ENCODE measurements around the gene CHAD. TPM values are rescaled to one million over a fixed set of nuclear protein-coding genes. Genes with fewer than 3 reads are reported as not detected.

The CHAD gene
- total RNA-seq, 1 experiment from 2014 or later = not detected

GRCh38 chr17:50495217-50495823 is 26.6 kb upstream of the CHAD start:
- TF ChIP-seq CTCF (IDR thresholded peaks at IDR 0.05; ENCODE audit: unreplicated experiment) = no peak
- BruUV-seq (replicated peaks) = no TSS peak
- no peaks in the 10 kb centered on the region for H3K9me3 Mint-ChIP-seq (ENCODE audit: unreplicated experiment)
- no peaks in the 10 kb centered on the region for H3K36me3 Mint-ChIP-seq (ENCODE audit: insufficient read depth, unreplicated experiment)
- ChIA-PET CTCF (interaction anchor here (0.5 to 0.6 kb wide), 2 partner anchors 203 to 258 kb away, joined by 3 read pairs; no protein-coding TSS in a partner anchor), POLR2A (interaction anchor here (0.6 to 1.1 kb wide), 2 partner anchors 8 to 9 kb away, joined by 3 to 4 read pairs; no protein-coding TSS in a partner anchor)
- no peak overlapping the region for H3K27ac Mint-ChIP-seq (ENCODE audit: low read depth, unreplicated experiment)
- H3K27me3 Mint-ChIP-seq (ENCODE audit: insufficient read depth, unreplicated experiment) = no peaks in the 10 kb centered on the region
- intact Hi-C loops (cut with micrococcal nuclease) = no loop called here
- H3K4me1 Mint-ChIP-seq (ENCODE audit: insufficient read depth, unreplicated experiment) = peaks cover 4% of the 10 kb centered on the region
- DNase-seq (ENCODE audit: unreplicated experiment) = no peak
- H3K4me3 Mint-ChIP-seq (ENCODE audit: unreplicated experiment) = no peak overlapping the region

- Mint-ChIP-seq H3K36me3 (ENCODE audit: insufficient read depth, unreplicated experiment) (no peaks in the 10 kb centered on the region), H3K27ac (ENCODE audit: low read depth, unreplicated experiment) (no peak overlapping the region), H3K4me3 (ENCODE audit: unreplicated experiment) (no peak overlapping the region), H3K9me3 (ENCODE audit: unreplicated experiment) (no peaks in the 10 kb centered on the region), H3K4me1 (ENCODE audit: insufficient read depth, unreplicated experiment) (peaks cover 4% of the 10 kb centered on the region), H3K27me3 (ENCODE audit: insufficient read depth, unreplicated experiment) (no peaks in the 10 kb centered on the region)
- intact Hi-C loops (cut with micrococcal nuclease) = no loop called here
- no peak for DNase-seq (ENCODE audit: unreplicated experiment)
- POLR2A ChIA-PET = interaction anchor here (0.9 to 2.0 kb wide), 2 partner anchors 10 to 22 kb away, joined by 3 to 8 read pairs; no protein-coding TSS in a partner anchor
- no TSS peak for BruUV-seq (replicated peaks)
- CTCF ChIA-PET = interaction anchor here (0.7 to 2.7 kb wide), 4 partner anchors 11 to 23 kb away, joined by 3 to 14 read pairs (median 6); no protein-coding TSS in a partner anchor
- no peak for TF ChIP-seq CTCF (IDR thresholded peaks at IDR 0.05; ENCODE audit: unreplicated experiment)
Observed at GRCh38 chr17:50493744-50494143, 25.1 kb upstream of the CHAD start.

- ChIA-PET POLR2A (interaction anchor here (2.0 kb wide), 1 partner anchor 11 kb away, joined by 8 read pairs; no protein-coding TSS in a partner anchor), CTCF (interaction anchor here (0.6 to 2.7 kb wide), 5 partner anchors 9 to 35 kb away, joined by 3 to 14 read pairs (median 8); no protein-coding TSS in a partner anchor)
Observed at GRCh38 chr17:50492214-50492613, 23.5 kb upstream of the CHAD start.

More at GRCh38 chr17:50492214-50492613, 23.5 kb upstream of the CHAD start:
- Mint-ChIP-seq H3K27ac (ENCODE audit: low read depth, unreplicated experiment) (no peak overlapping the region), H3K4me3 (ENCODE audit: unreplicated experiment) (no peak overlapping the region), H3K4me1 (ENCODE audit: insufficient read depth, unreplicated experiment) (peaks cover 19% of the 10 kb centered on the region), H3K27me3 (ENCODE audit: insufficient read depth, unreplicated experiment) (no peaks in the 10 kb centered on the region), H3K36me3 (ENCODE audit: insufficient read depth, unreplicated experiment) (no peaks in the 10 kb centered on the region), H3K9me3 (ENCODE audit: unreplicated experiment) (no peaks in the 10 kb centered on the region)
- BruUV-seq (replicated peaks) = no TSS peak
- no peak for TF ChIP-seq CTCF (IDR thresholded peaks at IDR 0.05; ENCODE audit: unreplicated experiment)
- DNase-seq (ENCODE audit: unreplicated experiment) = no peak
- intact Hi-C loops (cut with micrococcal nuclease) = no loop called here

Measured in MCF 10A (cell line).